ENCODE results near the gene CDK8.

GRCh38 chr13:26295812-26296211, 41.9 kb downstream of the CDK8 start:
- no peak for TF ChIP-seq CTCF (IDR thresholded peaks at IDR 0.05)
- TF ChIP-seq POLR2AphosphoS5 (IDR thresholded peaks at IDR 0.05): no peak
- TF ChIP-seq POLR2A (IDR thresholded peaks at IDR 0.05): no peak
